Measurements from ENCODE around the gene FRYL.
A peak's percentile ranks its signal among the peaks of the same experiment; 100 is the strongest.

FRYL gene

GRCh38 chr4:48633657-48634056 lies 146.4 kb downstream of the FRYL start:
- no peak overlapping the region for H3K27ac Mint-ChIP-seq (ENCODE audit: low read depth)
- no peak for ATAC-seq (replicated peaks; ENCODE audit: extremely low read depth, poor library complexity, severe bottlenecking)
- H3K4me3 Mint-ChIP-seq = no peak overlapping the region
- no peak for DNase-seq (ENCODE audit: low spot score in 2 of 2)
- peaks cover 14% of the 10 kb centered on the region for H3K4me1 Mint-ChIP-seq
- no peaks in the 10 kb centered on the region for H3K27me3 Mint-ChIP-seq
- peaks cover 5% of the 10 kb centered on the region for H3K36me3 Mint-ChIP-seq (ENCODE audit: insufficient read depth)
- no peaks in the 10 kb centered on the region for H3K9me3 Mint-ChIP-seq

- no peak overlapping the region for H3K4me3 Mint-ChIP-seq
- ATAC-seq (replicated peaks; ENCODE audit: extremely low read depth, poor library complexity, severe bottlenecking) (no peak), DNase-seq (ENCODE audit: low spot score in 2 of 2) (no peak)
- H3K4me1 Mint-ChIP-seq = peaks cover 15% of the 10 kb centered on the region
- H3K27me3 Mint-ChIP-seq = no peaks in the 10 kb centered on the region
- peaks cover 3% of the 10 kb centered on the region for H3K36me3 Mint-ChIP-seq (ENCODE audit: insufficient read depth)
- H3K9me3 Mint-ChIP-seq = no peaks in the 10 kb centered on the region
- no peak overlapping the region for H3K27ac Mint-ChIP-seq (ENCODE audit: low read depth)
Observed at GRCh38 chr4:48629458-48629857, 150.6 kb downstream of the FRYL start.

- Mint-ChIP-seq H3K27me3 (no peaks in the 10 kb centered on the region), H3K36me3 (ENCODE audit: insufficient read depth) (peaks cover 14% of the 10 kb centered on the region), H3K27ac (ENCODE audit: low read depth) (no peak overlapping the region), H3K4me3 (no peak overlapping the region), H3K4me1 (peaks cover 15% of the 10 kb centered on the region), H3K9me3 (no peaks in the 10 kb centered on the region)
- DNase-seq (ENCODE audit: low spot score in 2 of 2) (no peak), ATAC-seq (replicated peaks; ENCODE audit: extremely low read depth, poor library complexity, severe bottlenecking) (no peak)
Observed at GRCh38 chr4:48623182-48623780, 156.8 kb downstream of the FRYL start.

GRCh38 chr4:48620831-48621230 lies 159.2 kb downstream of the FRYL start:
- Mint-ChIP-seq H3K27me3 (no peaks in the 10 kb centered on the region), H3K4me1 (peaks cover 15% of the 10 kb centered on the region), H3K9me3 (no peaks in the 10 kb centered on the region), H3K36me3 (ENCODE audit: insufficient read depth) (peaks cover 22% of the 10 kb centered on the region), H3K4me3 (no peak overlapping the region), H3K27ac (ENCODE audit: low read depth) (no peak overlapping the region)
- ATAC-seq (replicated peaks; ENCODE audit: extremely low read depth, poor library complexity, severe bottlenecking) (no peak), DNase-seq (ENCODE audit: low spot score in 2 of 2) (no peak)

GRCh38 chr4:48620093-48620492 lies 160.0 kb downstream of the FRYL start:
- Mint-ChIP-seq H3K4me1 (peaks cover 14% of the 10 kb centered on the region), H3K27ac (ENCODE audit: low read depth) (no peak overlapping the region), H3K36me3 (ENCODE audit: insufficient read depth) (peaks cover 22% of the 10 kb centered on the region), H3K9me3 (no peaks in the 10 kb centered on the region), H3K4me3 (no peak overlapping the region), H3K27me3 (no peaks in the 10 kb centered on the region)
- ATAC-seq (replicated peaks; ENCODE audit: extremely low read depth, poor library complexity, severe bottlenecking) = no peak
- no peak for DNase-seq (ENCODE audit: low spot score in 2 of 2)

GRCh38 chr4:48604527-48604926 lies 175.6 kb downstream of the FRYL start:
- no peak for ATAC-seq (replicated peaks; ENCODE audit: extremely low read depth, poor library complexity, severe bottlenecking)
- no peak overlapping the region for H3K27ac Mint-ChIP-seq (ENCODE audit: low read depth)
- H3K9me3 Mint-ChIP-seq = no peaks in the 10 kb centered on the region
- H3K4me1 Mint-ChIP-seq = no peaks in the 10 kb centered on the region
- no peaks in the 10 kb centered on the region for H3K27me3 Mint-ChIP-seq
- H3K4me3 Mint-ChIP-seq = no peak overlapping the region
- peaks cover 13% of the 10 kb centered on the region for H3K36me3 Mint-ChIP-seq (ENCODE audit: insufficient read depth)
- DNase-seq (ENCODE audit: low spot score in 2 of 2) = no peak

- DNase-seq (ENCODE audit: low spot score in 2 of 2) (no peak), ATAC-seq (replicated peaks; ENCODE audit: extremely low read depth, poor library complexity, severe bottlenecking) (no peak)
- Mint-ChIP-seq H3K4me3 (no peak overlapping the region), H3K4me1 (no peaks in the 10 kb centered on the region), H3K27ac (ENCODE audit: low read depth) (no peak overlapping the region), H3K9me3 (no peaks in the 10 kb centered on the region), H3K36me3 (ENCODE audit: insufficient read depth) (peaks cover 13% of the 10 kb centered on the region), H3K27me3 (no peaks in the 10 kb centered on the region)
Observed at GRCh38 chr4:48604041-48604440, 176.0 kb downstream of the FRYL start.

- H3K36me3 Mint-ChIP-seq (ENCODE audit: insufficient read depth) = peaks cover 14% of the 10 kb centered on the region
- no peak for ATAC-seq (replicated peaks; ENCODE audit: extremely low read depth, poor library complexity, severe bottlenecking)
- no peak overlapping the region for H3K4me3 Mint-ChIP-seq
- no peaks in the 10 kb centered on the region for H3K27me3 Mint-ChIP-seq
- H3K9me3 Mint-ChIP-seq = no peaks in the 10 kb centered on the region
- no peak overlapping the region for H3K27ac Mint-ChIP-seq (ENCODE audit: low read depth)
- no peaks in the 10 kb centered on the region for H3K4me1 Mint-ChIP-seq
- DNase-seq (ENCODE audit: low spot score in 2 of 2) = no peak
Observed at GRCh38 chr4:48603366-48604003, 176.6 kb downstream of the FRYL start.

GRCh38 chr4:48602763-48603162 lies 177.3 kb downstream of the FRYL start:
- H3K9me3 Mint-ChIP-seq = no peaks in the 10 kb centered on the region
- no peak overlapping the region for H3K27ac Mint-ChIP-seq (ENCODE audit: low read depth)
- H3K27me3 Mint-ChIP-seq = no peaks in the 10 kb centered on the region
- H3K4me1 Mint-ChIP-seq = no peaks in the 10 kb centered on the region
- no peak overlapping the region for H3K4me3 Mint-ChIP-seq
- H3K36me3 Mint-ChIP-seq (ENCODE audit: insufficient read depth) = peaks cover 13% of the 10 kb centered on the region
- DNase-seq (ENCODE audit: low spot score in 2 of 2) (no peak), ATAC-seq (replicated peaks; ENCODE audit: extremely low read depth, poor library complexity, severe bottlenecking) (no peak)

- Mint-ChIP-seq H3K36me3 (ENCODE audit: insufficient read depth) (peaks cover 13% of the 10 kb centered on the region), H3K9me3 (no peaks in the 10 kb centered on the region), H3K27ac (ENCODE audit: low read depth) (no peak overlapping the region), H3K4me3 (no peak overlapping the region), H3K27me3 (no peaks in the 10 kb centered on the region), H3K4me1 (no peaks in the 10 kb centered on the region)
- no peak for DNase-seq (ENCODE audit: low spot score in 2 of 2)
- ATAC-seq (replicated peaks; ENCODE audit: extremely low read depth, poor library complexity, severe bottlenecking) = no peak
Observed at GRCh38 chr4:48602222-48602621, 177.9 kb downstream of the FRYL start.

- H3K4me3 Mint-ChIP-seq = no peak overlapping the region
- H3K27me3 Mint-ChIP-seq = no peaks in the 10 kb centered on the region
- no peak for ATAC-seq (replicated peaks; ENCODE audit: extremely low read depth, poor library complexity, severe bottlenecking)
- DNase-seq (ENCODE audit: low spot score in 2 of 2) = no peak
- peaks cover 21% of the 10 kb centered on the region for H3K36me3 Mint-ChIP-seq (ENCODE audit: insufficient read depth)
- H3K27ac Mint-ChIP-seq (ENCODE audit: low read depth) = no peak overlapping the region
- H3K4me1 Mint-ChIP-seq = peaks cover 2% of the 10 kb centered on the region
- no peaks in the 10 kb centered on the region for H3K9me3 Mint-ChIP-seq
Observed at GRCh38 chr4:48596336-48596735, 183.7 kb downstream of the FRYL start.

- Mint-ChIP-seq H3K27me3 (no peaks in the 10 kb centered on the region), H3K4me1 (peaks cover 9% of the 10 kb centered on the region), H3K27ac (ENCODE audit: low read depth) (peak overlapping the region; percentile 24), H3K4me3 (no peak overlapping the region), H3K9me3 (no peaks in the 10 kb centered on the region), H3K36me3 (ENCODE audit: insufficient read depth) (peaks cover 34% of the 10 kb centered on the region)
- ATAC-seq (replicated peaks; ENCODE audit: extremely low read depth, poor library complexity, severe bottlenecking) = no peak
- no peak for DNase-seq (ENCODE audit: low spot score in 2 of 2)
Observed at GRCh38 chr4:48594180-48594579, 185.9 kb downstream of the FRYL start.

- no peak for ATAC-seq (replicated peaks; ENCODE audit: extremely low read depth, poor library complexity, severe bottlenecking)
- H3K36me3 Mint-ChIP-seq (ENCODE audit: insufficient read depth) = peaks cover 35% of the 10 kb centered on the region
- H3K4me1 Mint-ChIP-seq = peaks cover 15% of the 10 kb centered on the region
- no peak overlapping the region for H3K4me3 Mint-ChIP-seq
- peak overlapping the region; percentile 7 for H3K27ac Mint-ChIP-seq (ENCODE audit: low read depth)
- H3K27me3 Mint-ChIP-seq = no peaks in the 10 kb centered on the region
- no peaks in the 10 kb centered on the region for H3K9me3 Mint-ChIP-seq
- no peak for DNase-seq (ENCODE audit: low spot score in 2 of 2)
Observed at GRCh38 chr4:48591372-48591771, 188.7 kb downstream of the FRYL start.
